DND-41 (cell line): ENCODE measurements around the gene CIDEC.

ENCODE experiments used
- EZH2 ChIP-seq: IDR thresholded peaks from 3 replicates; pipeline ENCODE4 v1.6.1; 2012; ENCODE audit warnings: borderline replicate concordance, low read depth, mild to moderate bottlenecking, moderate library complexity, low read length, inconsistent platforms; ENCODE audit not compliant: severe bottlenecking
- TF ChIP-seq, protein P1 (sequence below): IDR thresholded peaks from 2 replicates; pipeline ENCODE4 v1.5.1; 2012; ENCODE audit warnings: borderline replicate concordance, low read length, moderate library complexity, mild to moderate bottlenecking; ENCODE audit not compliant: poor library complexity, severe bottlenecking; ENCODE audit errors: extremely low read depth

DNA sequence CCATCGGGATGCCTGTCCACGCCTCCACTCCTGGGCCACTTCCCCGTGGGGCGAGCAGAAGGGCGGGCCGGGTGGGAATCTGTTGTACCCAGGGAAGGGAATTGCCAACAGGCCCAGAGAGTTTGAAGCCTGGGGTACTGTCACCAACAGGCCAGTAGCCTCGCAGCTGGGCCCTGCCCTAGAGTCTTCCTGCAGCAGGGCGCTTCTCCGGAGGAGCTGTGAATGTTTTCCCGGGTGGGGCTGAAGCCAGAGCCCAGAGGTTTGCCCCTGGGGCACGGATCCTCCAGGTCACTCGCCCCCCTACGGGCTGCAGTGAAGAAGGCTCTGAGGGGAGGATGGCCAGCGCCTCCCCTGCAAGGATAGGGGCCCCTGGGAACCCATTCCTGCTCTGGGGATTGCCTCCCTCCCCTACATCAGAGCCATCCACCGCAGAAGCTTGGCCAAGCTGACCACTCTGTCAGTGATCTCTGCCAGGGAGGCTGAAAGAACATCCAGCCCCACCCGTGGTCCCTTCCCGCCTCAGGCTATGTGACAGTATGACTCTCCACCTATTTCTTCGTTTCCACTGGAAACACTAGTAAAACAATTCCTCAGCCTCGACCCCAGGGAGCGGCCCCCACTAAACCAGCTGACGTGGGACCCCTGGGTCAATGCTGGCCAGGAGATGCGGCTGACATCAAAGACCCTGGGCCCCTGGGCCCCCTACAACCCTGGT is 16.8 kb downstream of the CIDEC start:
- TF ChIP-seq, protein P1, sequence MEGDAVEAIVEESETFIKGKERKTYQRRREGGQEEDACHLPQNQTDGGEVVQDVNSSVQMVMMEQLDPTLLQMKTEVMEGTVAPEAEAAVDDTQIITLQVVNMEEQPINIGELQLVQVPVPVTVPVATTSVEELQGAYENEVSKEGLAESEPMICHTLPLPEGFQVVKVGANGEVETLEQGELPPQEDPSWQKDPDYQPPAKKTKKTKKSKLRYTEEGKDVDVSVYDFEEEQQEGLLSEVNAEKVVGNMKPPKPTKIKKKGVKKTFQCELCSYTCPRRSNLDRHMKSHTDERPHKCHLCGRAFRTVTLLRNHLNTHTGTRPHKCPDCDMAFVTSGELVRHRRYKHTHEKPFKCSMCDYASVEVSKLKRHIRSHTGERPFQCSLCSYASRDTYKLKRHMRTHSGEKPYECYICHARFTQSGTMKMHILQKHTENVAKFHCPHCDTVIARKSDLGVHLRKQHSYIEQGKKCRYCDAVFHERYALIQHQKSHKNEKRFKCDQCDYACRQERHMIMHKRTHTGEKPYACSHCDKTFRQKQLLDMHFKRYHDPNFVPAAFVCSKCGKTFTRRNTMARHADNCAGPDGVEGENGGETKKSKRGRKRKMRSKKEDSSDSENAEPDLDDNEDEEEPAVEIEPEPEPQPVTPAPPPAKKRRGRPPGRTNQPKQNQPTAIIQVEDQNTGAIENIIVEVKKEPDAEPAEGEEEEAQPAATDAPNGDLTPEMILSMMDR, result no peak
- TF ChIP-seq EZH2, result no peak
